A549 (cell line): ENCODE results near the gene TMEM30A. TPM values are rescaled to one million over a fixed set of nuclear protein-coding genes. Genes with fewer than 3 reads are reported as not detected.

Experiments
- ATAC-seq, 2 experiments: fragments of 200-7000 bp in 1 of 2; fragments of >200 bp in 1 of 2; cut with Nextera tagmentation in 1 of 2; cut with Tn5 transposase in 1 of 2; 3 replicates each; pipeline versions ENCODE4 v1.8.0 to v1.9.1; 2018 to 2020; ENCODE audit warnings: mild to moderate bottlenecking in 1 of 2, moderate library complexity in 1 of 2
- CTCF ChIA-PET: fragments of 300-600 bp; sonication (Branson Sonifier 250); formaldehyde crosslinking; extraction: SDS; loops from one replicate; lab custom pipeline; 2021; ENCODE audit warnings: antibody characterized with exemption, inconsistent platforms; lab: Yijun Ruan, JAX
- POLR2A ChIA-PET: fragments of 350-600 bp; formaldehyde crosslinking; extraction: SDS; loops from one replicate; lab custom pipeline; 2021; ENCODE audit warnings: antibody characterized with exemption, inconsistent platforms; lab: Yijun Ruan, JAX
- DNase-seq, 2 experiments: peaks; one replicate each; pipeline versions ENCODE4 v3.0.0 to v3.0.0-alpha.2; 2011 to 2016; ENCODE audit warnings: low read depth in 1 of 2, low spot score in 1 of 2
- FAIRE-seq: peaks from 2 replicates; lab custom pipeline; 2011; peaks lifted over from hg19 to GRCh38; lab: Jason Lieb, UNC
- H3K27ac ChIP-seq, 2 experiments: fragments of >200 bp; sonication (Bioruptor Twin); formaldehyde crosslinking; 3 replicates each; pipeline ENCODE4 v1.5.1; 2016 to 2017
- H3K4me1 ChIP-seq: fragments of >200 bp; sonication (Bioruptor Twin); formaldehyde crosslinking; 3 replicates; pipeline ENCODE4 v1.6.1; 2016
- H3K4me2 ChIP-seq: fragments of >200 bp; sonication (Bioruptor Twin); formaldehyde crosslinking; 3 replicates; pipeline ENCODE4 v1.6.1; 2016
- H3K4me3 ChIP-seq: fragments of >200 bp; sonication (Bioruptor Twin); formaldehyde crosslinking; 3 replicates; pipeline ENCODE4 v1.5.1; 2016
- H3K9me3 ChIP-seq: fragments of >200 bp; sonication (Bioruptor Twin); formaldehyde crosslinking; 3 replicates; pipeline ENCODE4 v1.6.1; 2016
- ATOH8 ChIP-seq: fragments of 250-450 bp; sonication (Bioruptor Pico); IDR thresholded peaks from 2 replicates; pipeline ENCODE4 v1.5.0; 2020; ENCODE audit warnings: low read depth, mild to moderate bottlenecking, moderate library complexity
- BCL3 ChIP-seq: fragments of >200 bp; sonication (Bioruptor Twin); formaldehyde crosslinking; IDR thresholded peaks from 3 replicates; pipeline ENCODE4 v1.6.1; 2016
- BHLHE40 ChIP-seq: IDR thresholded peaks from 2 replicates; pipeline ENCODE4 v1.6.1; 2012; ENCODE audit warnings: low read depth, low read length, inconsistent platforms
- CBX8 ChIP-seq: fragments of 200-600 bp; sonication (generic); IDR thresholded peaks from 2 replicates; pipeline ENCODE4 v1.6.1; 2016
- CHD4 ChIP-seq: fragments of 200-600 bp; sonication (generic); IDR thresholded peaks from 2 replicates; pipeline ENCODE4 v1.6.1; 2016; ENCODE audit warnings: antibody characterized with exemption, mild to moderate bottlenecking, borderline replicate concordance
- CTCF ChIP-seq: fragments of >200 bp; sonication (Bioruptor Twin); formaldehyde crosslinking; IDR thresholded peaks from 3 replicates; pipeline ENCODE4 v1.5.1; 2016
- EHF ChIP-seq: fragments of 250-450 bp; sonication (Bioruptor Pico); IDR thresholded peaks from 2 replicates; pipeline ENCODE4 v1.5.0; 2020; ENCODE audit warnings: mild to moderate bottlenecking
- ESRRA ChIP-seq: fragments of 150-350 bp; IDR thresholded peaks from 2 replicates; pipeline ENCODE4 v1.6.1; 2014; ENCODE audit warnings: mild to moderate bottlenecking, low read length, borderline replicate concordance
- FOSL2 ChIP-seq, 2 experiments: fragments of 450-650 bp in 1 of 2; fragments of >200 bp in 1 of 2; sonication (Bioruptor Twin) in 1 of 2; formaldehyde crosslinking; IDR thresholded peaks; 2 replicates each; pipeline versions ENCODE4 v1.5.0 to v1.6.1; 2016 to 2020; ENCODE audit warnings: mild to moderate bottlenecking in 1 of 2, moderate library complexity in 1 of 2
- GATA3 ChIP-seq: IDR thresholded peaks from 2 replicates; pipeline ENCODE4 v1.6.1; 2012; ENCODE audit warnings: borderline replicate concordance
- HEYL ChIP-seq: fragments of 250-450 bp; sonication (Bioruptor Pico); IDR thresholded peaks from 2 replicates; pipeline ENCODE4 v1.8.0; 2021; ENCODE audit warnings: mild to moderate bottlenecking, moderate library complexity
- HOXA7 ChIP-seq: fragments of 250-450 bp; sonication (Bioruptor Pico); IDR thresholded peaks from 2 replicates; pipeline ENCODE4 v1.5.0; 2020; ENCODE audit warnings: mild to moderate bottlenecking, moderate library complexity
- JUNB ChIP-seq: fragments of >200 bp; sonication (Bioruptor Twin); formaldehyde crosslinking; IDR thresholded peaks from 2 replicates; pipeline ENCODE4 v1.6.1; 2016
- KDM5A ChIP-seq: fragments of 200-600 bp; sonication (generic); IDR thresholded peaks from 2 replicates; pipeline ENCODE4 v1.6.1; 2016; ENCODE audit warnings: antibody characterized with exemption, mild to moderate bottlenecking
- MAFK ChIP-seq: fragments of 450-650 bp; IDR thresholded peaks from 2 replicates; pipeline ENCODE4 v1.6.1; 2014; ENCODE audit not compliant: partially characterized antibody
- POLR2A ChIP-seq: IDR thresholded peaks from 2 replicates; pipeline ENCODE4 v1.6.1; 2012; ENCODE audit warnings: mild to moderate bottlenecking, low read length
- POLR2AphosphoS2 ChIP-seq: conservative IDR thresholded peaks from 2 replicates; pipeline ENCODE4 v1.6.1; 2012; ENCODE audit warnings: low read length, improper control_type of control experiment, inconsistent platforms
- RCOR1 ChIP-seq: fragments of 150-350 bp; IDR thresholded peaks from 2 replicates; pipeline ENCODE4 v1.6.1; 2014; ENCODE audit warnings: antibody characterized with exemption, low read length, low read depth
- RFX5 ChIP-seq: fragments of 450-650 bp; IDR thresholded peaks from 2 replicates; pipeline ENCODE4 v1.7.1; 2014; ENCODE audit warnings: antibody characterized with exemption, mild to moderate bottlenecking, moderate library complexity
- RNF2 ChIP-seq: fragments of 200-600 bp; sonication (generic); IDR thresholded peaks from 2 replicates; pipeline ENCODE4 v1.6.1; 2016; ENCODE audit warnings: low read depth, mild to moderate bottlenecking, antibody characterized with exemption, moderate library complexity, borderline replicate concordance
- SMC3 ChIP-seq: fragments of >200 bp; sonication (Bioruptor Twin); formaldehyde crosslinking; IDR thresholded peaks from 3 replicates; pipeline ENCODE4 v1.6.1; 2018; ENCODE audit warnings: inconsistent platforms
- TP53 ChIP-seq: fragments of 250-450 bp; sonication (Bioruptor Pico); IDR thresholded peaks from 2 replicates; pipeline ENCODE4 v1.5.0; 2021; ENCODE audit warnings: mild to moderate bottlenecking, moderate library complexity
- ZC3H11A ChIP-seq: fragments of 450-650 bp; IDR thresholded peaks from 2 replicates; pipeline ENCODE4 v1.6.1; 2014; ENCODE audit warnings: antibody characterized with exemption, mild to moderate bottlenecking
- ZSCAN20 ChIP-seq: fragments of 250-450 bp; sonication (Bioruptor Pico); IDR thresholded peaks from 2 replicates; pipeline ENCODE4 v1.8.0; 2022; ENCODE audit warnings: mild to moderate bottlenecking, moderate library complexity
- WGBS: methylation state at CpG from one replicate; pipeline ENCODE4 v1.1.6; 2017; ENCODE audit errors: missing lambda C conversion rate; 5-methylcytosine and 5-hydroxymethylcytosine counted together
- polyA plus RNA-seq, 4 experiments: library from polyadenylated mRNA; depleted of rRNA in 3 of 4; stranded (reverse); fragments of >200 nt; fragmentation: RNase III in 1 of 4; extraction: RNeasy Plus Mini Kit Qiagen cat#74134 plus additional on column Dnase treatment in 1 of 4; gene quantifications; 2 replicates in 3 of 4; 3 replicates in 1 of 4; pipeline ENCODE4 v1.2.3, GENCODE V29; 2011 to 2017

TMEM30A gene
- polyA plus RNA-seq, 2 of the 4 experiments (the other 2 are of a cell fraction), result 65.1 to 75.5 TPM

GRCh38 chr6:75250552-75250951 lies 34.0 kb downstream of the TMEM30A start (continued):
- TF ChIP-seq CTCF, result no peak
- TF ChIP-seq KDM5A, result no peak
- no peak for TF ChIP-seq CBX8
- TF ChIP-seq MAFK, result no peak
- TF ChIP-seq POLR2AphosphoS2, result no peak
- TF ChIP-seq TP53 (CRISPR knock-in tag), result no peak
- no peak for TF ChIP-seq ZC3H11A

GRCh38 chr6:75249837-75250236 lies 34.8 kb downstream of the TMEM30A start:
- H3K4me2 ChIP-seq, result no peak overlapping the region
- H3K4me1 ChIP-seq, result no peaks in the 10 kb centered on the region
- no peak for FAIRE-seq
- CTCF ChIA-PET, result no interaction called here
- no peaks in the 10 kb centered on the region for H3K9me3 ChIP-seq
- H3K4me3 ChIP-seq, result no peak overlapping the region
- no peak for TF ChIP-seq EHF (CRISPR knock-in tag)
- TF ChIP-seq CHD4, result no peak
- TF ChIP-seq RNF2, result no peak
- no peak for TF ChIP-seq ZC3H11A
- no peak for TF ChIP-seq POLR2AphosphoS2
- no peak for TF ChIP-seq KDM5A
- no peak for TF ChIP-seq HOXA7 (CRISPR knock-in tag)
- TF ChIP-seq ESRRA, result no peak
- POLR2A ChIA-PET, result no interaction called here
- no peak for DNase-seq
- ATAC-seq, result no peak
- H3K27ac ChIP-seq, result no peak overlapping the region

- TF ChIP-seq BHLHE40, result no peak
- no peak for TF ChIP-seq JUNB
- no peak for TF ChIP-seq HEYL (CRISPR knock-in tag)
- TF ChIP-seq RCOR1, result no peak
- TF ChIP-seq RNF2, result no peak
- no peak for TF ChIP-seq CHD4
- TF ChIP-seq SMC3, result no peak
- no peak for TF ChIP-seq FOSL2 (IDR thresholded peaks at IDR 0.05)
- no peak for TF ChIP-seq FOSL2 (CRISPR knock-in tag; IDR thresholded peaks at IDR 0.05)
- no peak for TF ChIP-seq POLR2A
- no peak for TF ChIP-seq BCL3
- no peak for TF ChIP-seq GATA3
- TF ChIP-seq RFX5, result no peak
- TF ChIP-seq ZSCAN20 (CRISPR knock-in tag), result no peak
- TF ChIP-seq ATOH8 (CRISPR knock-in tag), result no peak
- no peak for TF ChIP-seq EHF (CRISPR knock-in tag)
- Histone ChIP-seq H3K27ac (no peak overlapping the region), H3K9me3 (no peaks in the 10 kb centered on the region), H3K4me3 (no peak overlapping the region), H3K4me1 (peaks cover 10% of the 10 kb centered on the region; the same call in 1 of the 3 replicates), H3K4me2 (no peak overlapping the region)
- ChIA-PET CTCF (no interaction called here), POLR2A (no interaction called here)
- FAIRE-seq (no peak), ATAC-seq (no peak), DNase-seq (no peak)
- 21% methylated on average over 2 of the region's 2 CpGs for WGBS
Observed at GRCh38 chr6:75246386-75246785, 38.2 kb downstream of the TMEM30A start.
